CD4-positive, CD25-positive, alpha-beta regulatory T cell (primary cell): ENCODE results near the gene DUSP8. TPM values are rescaled to one million over a fixed set of nuclear protein-coding genes. Genes with fewer than 3 reads are reported as not detected.

Source experiments
- ATAC-seq, 2 donors: fragments of 150-1000 bp; cut with Tn5 transposase; one replicate each; pipeline ENCODE4 v1.10.0; 2021; ENCODE audit warnings: low read depth in 2 of 2, moderate number of reproducible peaks in 2 of 2, moderate library complexity in 1 of 2
- DNase-seq, 3 donors: peaks; one replicate each; pipeline versions ENCODE4 v3.0.0 to v3.0.0-alpha.2; 2012 to 2022; ENCODE audit warnings: mixed read lengths in 1 of 3
- H3K27ac ChIP-seq: one replicate; pipeline ENCODE4 v1.7.0; 2013; ENCODE audit warnings: mild to moderate bottlenecking, low read length; ENCODE audit not compliant: insufficient read depth, poor library complexity, severe bottlenecking
- H3K27me3 ChIP-seq: one replicate; pipeline ENCODE4 v1.7.0; 2013; ENCODE audit warnings: low read length; ENCODE audit not compliant: control insufficient read depth, insufficient read depth
- H3K36me3 ChIP-seq: one replicate; pipeline ENCODE4 v1.7.0; 2013; ENCODE audit warnings: mild to moderate bottlenecking, low read length, moderate library complexity; ENCODE audit not compliant: control insufficient read depth, insufficient read depth
- H3K4me1 ChIP-seq: 2 replicates; pipeline ENCODE4 v1.7.0; 2013; ENCODE audit warnings: mild to moderate bottlenecking, low read length; ENCODE audit not compliant: insufficient read depth, control insufficient read depth, poor library complexity, severe bottlenecking
- H3K4me3 ChIP-seq: one replicate; pipeline ENCODE4 v1.7.0; 2013; ENCODE audit warnings: low read depth, mild to moderate bottlenecking, low read length, moderate library complexity
- H3K9me3 ChIP-seq, 2 experiments: 1 replicate in 1 of 2; 2 replicates in 1 of 2; pipeline ENCODE4 v1.7.0; 2013; ENCODE audit warnings: low read length in 2 of 2, mild to moderate bottlenecking in 1 of 2, moderate library complexity in 1 of 2; ENCODE audit not compliant: control insufficient read depth in 2 of 2
- H3K27ac Mint-ChIP-seq, 3 donors: one replicate each; pipeline ENCODE4 v1.8.0; 2020 to 2022; ENCODE audit warnings: mild to moderate bottlenecking in 3 of 3, mixed read lengths in 3 of 3, moderate library complexity in 2 of 3
- H3K27me3 Mint-ChIP-seq: one replicate; pipeline ENCODE4 v1.8.0; 2022; ENCODE audit warnings: mild to moderate bottlenecking, mixed read lengths
- H3K36me3 Mint-ChIP-seq: one replicate; pipeline ENCODE4 v1.8.0; 2020; ENCODE audit warnings: mixed read lengths
- H3K4me1 Mint-ChIP-seq, 4 donors: one replicate each; pipeline ENCODE4 v1.8.0; 2020 to 2022; ENCODE audit warnings: mixed read lengths in 4 of 4, mild to moderate bottlenecking in 1 of 4
- H3K4me3 Mint-ChIP-seq, 4 donors: one replicate each; pipeline ENCODE4 v1.8.0; 2020 to 2022; ENCODE audit warnings: mild to moderate bottlenecking in 4 of 4, mixed read lengths in 4 of 4, moderate library complexity in 3 of 4
- H3K9me3 Mint-ChIP-seq, 7 donors: one replicate each; pipeline ENCODE4 v1.8.0; 2020 to 2022; ENCODE audit warnings: mixed read lengths in 7 of 7, mild to moderate bottlenecking in 3 of 7, moderate library complexity in 2 of 7
- polyA plus RNA-seq, 4 donors: library from polyadenylated mRNA; unstranded; fragments of 300-500 nt; fragmentation: Illumina TruSeq; gene quantifications; one replicate each; pipeline ENCODE4 v1.2.3, GENCODE V29; 2021
- total RNA-seq: library from RNA; stranded (reverse); gene quantifications from one replicate; pipeline ENCODE4 v1.2.3, GENCODE V29; 2022

DUSP8 gene
- total and polyA plus RNA-seq, 5 donors from 2014 or later, result 0.05 to 71.7 (median 0.08) TPM

DNA sequence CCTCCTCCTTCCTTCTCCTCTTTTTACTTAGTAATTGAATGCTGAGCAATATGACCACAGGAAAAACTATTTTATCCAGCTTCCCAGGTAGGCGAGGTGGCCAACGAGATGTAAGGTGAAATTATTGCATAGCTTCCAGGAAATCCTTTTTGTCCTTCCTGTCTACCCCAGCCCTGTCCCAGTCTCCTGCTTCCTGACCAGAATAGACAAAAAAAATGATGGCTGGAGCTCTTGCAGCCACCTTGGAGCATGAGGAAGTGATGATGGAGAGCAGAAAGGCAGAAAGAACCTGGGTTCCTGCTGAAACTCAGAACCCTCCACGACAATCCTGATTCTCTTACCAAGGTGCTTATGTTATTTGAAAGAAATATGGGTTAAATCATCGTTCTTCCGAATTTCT, 33.9 kb downstream of the DUSP8 start:
- Mint-ChIP-seq H3K4me1 (peaks cover 0 to 36% (median 6%) of the 10 kb centered on the region in 4 donors), H3K27ac (no peak overlapping the region), H3K27me3 (peaks cover 17% of the 10 kb centered on the region), H3K36me3 (peaks cover 13% of the 10 kb centered on the region), H3K4me3 (peak overlapping the region in 2 of 4 donors; percentile 58 to 62), H3K9me3 (peaks cover 0 to 2% (median 0%) of the 10 kb centered on the region in 7 donors)
- no peak overlapping the region for H3K27ac ChIP-seq
- no peaks in the 10 kb centered on the region for H3K9me3 ChIP-seq
- no peak for DNase-seq
- H3K4me3 ChIP-seq, result no peak overlapping the region
- peaks cover 15% of the 10 kb centered on the region for H3K4me1 ChIP-seq
- H3K36me3 ChIP-seq, result peaks cover 19% of the 10 kb centered on the region
- no peak for ATAC-seq
- no peaks in the 10 kb centered on the region for H3K27me3 ChIP-seq

DNA sequence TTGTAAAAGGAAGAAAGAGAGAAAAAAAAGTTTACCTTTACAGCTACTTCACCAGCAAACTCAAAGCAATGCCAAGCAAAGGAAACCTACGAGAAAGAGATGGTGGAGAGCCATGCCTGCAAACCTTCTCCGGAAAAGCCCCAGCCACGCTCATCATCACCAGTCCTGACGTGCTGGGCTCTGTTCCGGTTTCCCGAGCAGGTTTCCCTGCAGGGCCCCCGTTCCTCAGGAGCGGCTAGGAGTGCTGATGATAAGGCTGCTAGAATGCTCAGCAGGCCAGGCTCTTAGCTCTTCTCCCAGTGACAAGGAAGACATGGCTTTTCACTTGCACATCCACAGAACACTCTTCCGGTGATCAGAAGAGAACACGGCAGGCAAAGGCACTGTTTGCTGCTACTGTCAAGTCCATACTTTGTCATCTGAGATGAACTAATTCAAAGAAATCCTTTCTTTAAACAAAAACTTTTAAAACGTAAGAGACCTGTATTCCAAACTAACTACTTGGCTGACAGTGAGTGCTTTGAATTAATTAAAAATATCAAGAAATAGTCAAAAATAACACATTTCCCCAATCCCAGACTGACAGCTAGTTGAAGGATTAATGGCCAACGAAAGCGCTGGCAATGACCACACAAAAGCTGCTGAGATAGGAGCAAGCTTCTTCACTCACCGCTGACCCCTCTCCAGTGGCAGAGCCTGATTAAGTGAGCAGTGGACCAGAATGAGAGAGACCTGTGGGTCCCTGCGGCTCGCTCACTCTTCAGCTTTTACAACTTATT, 35.8 kb downstream of the DUSP8 start:
- DNase-seq (no peak), ATAC-seq (no peak)
- Histone ChIP-seq H3K4me1 (peaks cover 21% of the 10 kb centered on the region), H3K27ac (no peak overlapping the region), H3K27me3 (no peaks in the 10 kb centered on the region), H3K9me3 (no peaks in the 10 kb centered on the region), H3K36me3 (peaks cover 30% of the 10 kb centered on the region), H3K4me3 (no peak overlapping the region)
- Mint-ChIP-seq H3K4me1 (peaks cover 0 to 53% (median 10%) of the 10 kb centered on the region in 4 donors), H3K27ac (peak overlapping the region in 1 of 3 donors; percentile 54), H3K27me3 (peaks cover 17% of the 10 kb centered on the region), H3K9me3 (peaks cover 0 to 2% (median 0%) of the 10 kb centered on the region in 7 donors), H3K36me3 (peaks cover 15% of the 10 kb centered on the region), H3K4me3 (peak overlapping the region in 3 of 4 donors; percentile 26 to 58 (median 38))

DNA sequence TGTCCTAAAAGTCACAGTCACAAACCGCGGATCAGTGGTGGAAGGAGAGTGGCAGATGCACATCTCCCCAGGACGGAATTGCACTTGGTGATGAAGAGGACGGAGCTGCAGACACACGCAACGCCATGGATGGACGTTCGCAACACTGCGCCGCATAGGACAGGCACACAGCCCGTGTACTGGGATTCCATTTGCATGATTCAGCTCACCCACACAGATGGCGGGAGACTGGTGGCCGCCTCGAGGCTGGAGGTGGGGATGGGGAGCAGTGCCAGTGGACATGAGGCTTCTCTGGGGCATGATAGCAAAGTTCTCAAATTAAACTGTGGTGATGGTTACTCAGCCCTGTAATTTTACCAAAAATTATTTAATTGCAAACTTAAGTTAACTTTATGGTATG, 37.4 kb downstream of the DUSP8 start:
- Histone ChIP-seq H3K9me3 (no peaks in the 10 kb centered on the region), H3K36me3 (peaks cover 30% of the 10 kb centered on the region), H3K27me3 (no peaks in the 10 kb centered on the region), H3K4me1 (peaks cover 21% of the 10 kb centered on the region), H3K27ac (no peak overlapping the region), H3K4me3 (no peak overlapping the region)
- ATAC-seq (no peak), DNase-seq (no peak)
- Mint-ChIP-seq H3K4me1 (peaks cover 0 to 64% (median 10%) of the 10 kb centered on the region in 4 donors), H3K9me3 (no peaks in the 10 kb centered on the region), H3K27ac (peak overlapping the region in 1 of 3 donors; percentile 3), H3K36me3 (peaks cover 16% of the 10 kb centered on the region), H3K27me3 (peaks cover 6% of the 10 kb centered on the region), H3K4me3 (peak overlapping the region in 1 of 4 donors; percentile 54)

DNA sequence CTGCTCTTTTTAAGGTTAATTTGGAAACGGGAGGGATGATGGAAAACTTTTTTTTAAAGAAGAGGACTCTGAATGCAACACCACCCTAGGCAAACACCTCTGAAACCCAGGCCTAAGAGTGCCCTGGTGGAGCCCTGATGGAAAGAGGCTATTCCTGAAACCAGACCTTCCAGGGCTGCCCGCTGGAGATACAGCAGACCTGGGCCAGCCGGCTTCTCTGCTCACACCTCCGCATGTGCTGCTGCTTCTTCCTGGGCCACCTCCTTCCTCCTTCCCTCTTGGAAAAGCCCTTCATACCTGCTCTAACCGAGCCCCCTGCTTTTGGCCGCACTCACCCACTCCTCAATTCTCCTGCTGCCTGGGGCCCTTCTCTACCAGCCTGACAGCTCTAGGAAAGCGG, 37.9 kb downstream of the DUSP8 start:
- Mint-ChIP-seq H3K27me3 (peaks cover 6% of the 10 kb centered on the region), H3K9me3 (no peaks in the 10 kb centered on the region), H3K4me1 (peaks cover 0 to 65% (median 10%) of the 10 kb centered on the region in 4 donors), H3K36me3 (peaks cover 16% of the 10 kb centered on the region), H3K4me3 (no peak overlapping the region), H3K27ac (no peak overlapping the region)
- peaks cover 23% of the 10 kb centered on the region for H3K4me1 ChIP-seq
- H3K4me3 ChIP-seq, result no peak overlapping the region
- ATAC-seq (no peak), DNase-seq (no peak)
- H3K9me3 ChIP-seq, result no peaks in the 10 kb centered on the region
- H3K27ac ChIP-seq, result no peak overlapping the region
- H3K27me3 ChIP-seq, result no peaks in the 10 kb centered on the region
- H3K36me3 ChIP-seq, result peaks cover 30% of the 10 kb centered on the region

DNA sequence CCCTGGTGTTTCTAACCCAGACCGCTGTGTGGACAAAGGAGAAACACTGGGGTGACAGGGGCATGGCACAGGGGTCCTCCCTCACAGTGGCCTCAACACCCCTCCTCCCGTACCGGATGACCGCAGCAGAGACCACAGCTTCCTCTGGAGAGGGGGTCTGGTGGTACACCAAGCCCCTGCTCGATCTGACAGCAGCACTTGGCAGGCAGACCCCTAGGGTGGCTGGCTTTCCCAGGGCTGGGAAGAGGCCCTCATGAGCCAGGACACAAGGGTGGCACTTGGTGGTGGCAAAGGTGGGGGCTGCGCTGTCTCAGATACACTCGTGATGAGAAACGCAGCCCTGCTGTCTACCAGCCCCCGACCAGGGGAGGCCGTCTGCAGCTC, 38.7 kb downstream of the DUSP8 start:
- Histone ChIP-seq H3K9me3 (no peaks in the 10 kb centered on the region), H3K4me3 (no peak overlapping the region), H3K36me3 (peaks cover 30% of the 10 kb centered on the region), H3K27ac (no peak overlapping the region), H3K27me3 (no peaks in the 10 kb centered on the region), H3K4me1 (peaks cover 24% of the 10 kb centered on the region)
- DNase-seq, result no peak
- Mint-ChIP-seq H3K9me3 (no peaks in the 10 kb centered on the region), H3K36me3 (peaks cover 16% of the 10 kb centered on the region), H3K4me1 (peaks cover 0 to 72% (median 10%) of the 10 kb centered on the region in 4 donors), H3K27me3 (peaks cover 4% of the 10 kb centered on the region), H3K4me3 (peak overlapping the region in 2 of 4 donors; percentile 27 to 61), H3K27ac (no peak overlapping the region)
- ATAC-seq, result no peak

DNA sequence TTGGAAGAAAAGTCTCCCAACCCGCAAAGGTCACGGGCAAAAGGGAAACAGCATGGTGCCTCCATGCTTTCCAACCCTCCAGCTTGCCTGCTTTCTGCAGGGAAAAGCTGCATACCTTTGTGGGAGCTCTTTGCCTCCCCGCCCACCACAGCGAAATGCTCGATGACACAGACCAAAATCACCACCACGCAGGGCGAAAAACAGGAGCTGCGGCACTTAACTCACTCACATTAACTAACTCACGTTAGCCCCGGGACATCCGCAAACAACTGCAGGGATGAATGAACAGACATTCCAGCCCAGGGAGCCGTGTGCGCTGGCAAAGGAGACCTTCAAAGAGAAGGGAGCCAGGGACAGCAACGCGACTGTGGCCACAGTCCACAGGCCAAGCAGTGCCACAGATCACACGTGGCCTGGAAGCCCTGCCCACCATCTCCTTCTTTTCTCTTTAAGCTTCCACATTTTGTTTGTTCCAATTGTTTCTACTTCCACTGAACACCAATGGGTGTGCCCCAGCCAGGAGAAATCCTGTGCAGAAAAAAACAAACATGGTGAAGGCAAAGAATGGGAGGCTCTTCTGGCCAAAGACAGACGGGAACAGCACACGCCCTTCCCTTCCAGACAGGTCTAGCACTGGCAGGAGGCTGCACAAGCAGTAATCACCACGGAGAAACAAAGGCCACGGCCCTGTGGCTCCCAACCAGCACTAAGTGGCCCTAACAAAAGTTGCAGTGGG, 39.3 kb downstream of the DUSP8 start:
- peaks cover 24% of the 10 kb centered on the region for H3K4me1 ChIP-seq
- no peaks in the 10 kb centered on the region for H3K27me3 Mint-ChIP-seq
- H3K36me3 ChIP-seq, result peaks cover 30% of the 10 kb centered on the region
- DNase-seq (no peak), ATAC-seq (no peak)
- H3K27ac ChIP-seq, result no peak overlapping the region
- H3K4me3 ChIP-seq, result no peak overlapping the region
- H3K9me3 Mint-ChIP-seq, result no peaks in the 10 kb centered on the region
- peaks cover 16% of the 10 kb centered on the region for H3K36me3 Mint-ChIP-seq
- H3K4me1 Mint-ChIP-seq, result peaks cover 0 to 78% (median 10%) of the 10 kb centered on the region in 4 donors
- no peaks in the 10 kb centered on the region for H3K9me3 ChIP-seq
- no peak overlapping the region for H3K27ac Mint-ChIP-seq
- H3K27me3 ChIP-seq, result no peaks in the 10 kb centered on the region
- H3K4me3 Mint-ChIP-seq, result peak overlapping the region in 2 of 4 donors; percentile 27 to 61

DNA sequence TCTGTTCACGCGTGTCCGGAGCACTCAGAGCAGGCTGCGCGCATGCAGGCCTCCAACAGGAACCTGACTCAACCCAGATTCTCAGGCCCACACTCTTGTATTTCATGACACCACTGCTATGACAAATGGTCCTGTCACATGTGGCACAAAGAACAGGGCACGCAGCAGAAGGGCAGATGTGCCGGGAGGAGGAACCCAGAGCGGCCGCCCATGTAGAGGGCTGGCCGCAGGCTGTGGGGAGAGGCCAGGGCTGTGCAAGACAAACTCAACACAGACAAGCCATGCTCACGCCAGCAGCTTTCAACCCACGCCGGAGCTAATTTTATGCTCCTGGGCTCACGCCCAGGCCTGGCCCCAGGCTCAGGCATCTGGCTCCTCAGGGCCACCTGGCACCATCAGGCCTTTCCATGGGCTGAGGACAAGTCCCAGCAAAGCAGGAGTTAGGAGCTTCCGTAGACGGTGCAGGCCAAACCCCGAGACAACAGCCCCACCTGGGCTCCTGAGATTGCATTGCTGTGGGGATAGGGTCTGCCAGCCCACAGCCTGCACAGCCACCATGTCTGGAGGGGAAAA, 40.0 kb downstream of the DUSP8 start:
- Mint-ChIP-seq H3K9me3 (no peaks in the 10 kb centered on the region), H3K4me1 (peaks cover 0 to 76% (median 10%) of the 10 kb centered on the region in 4 donors), H3K36me3 (peaks cover 16% of the 10 kb centered on the region), H3K4me3 (peak overlapping the region in 2 of 4 donors; percentile 43 to 61), H3K27ac (peak overlapping the region in 1 of 3 donors; percentile 31), H3K27me3 (no peaks in the 10 kb centered on the region)
- ATAC-seq (no peak), DNase-seq (no peak)
- no peaks in the 10 kb centered on the region for H3K27me3 ChIP-seq
- H3K4me3 ChIP-seq, result no peak overlapping the region
- peaks cover 21% of the 10 kb centered on the region for H3K4me1 ChIP-seq
- H3K36me3 ChIP-seq, result peaks cover 30% of the 10 kb centered on the region
- H3K27ac ChIP-seq, result no peak overlapping the region
- H3K9me3 ChIP-seq, result no peaks in the 10 kb centered on the region
